HepG2 (cell line): ENCODE data around the gene ARHGDIG. TPM values are rescaled to one million over a fixed set of nuclear protein-coding genes. Genes with fewer than 3 reads are reported as not detected.

Experiments used
- ATAC-seq: fragments of 200-7000 bp; cut with Tn5 transposase; 3 replicates; pipeline ENCODE4 v1.9.1; 2020; ENCODE audit warnings: mild to moderate bottlenecking, moderate library complexity
- BruUV-seq: library from RNA; stranded (reverse); fragments of 400-500 nt; replicated peaks from 2 replicates; lab custom pipeline; 2021; lab: Mats Ljungman, UMichigan
- CTCF ChIA-PET: fragments of 300-600 bp; formaldehyde crosslinking; extraction: SDS; loops from one replicate; lab custom pipeline; 2021; ENCODE audit warnings: low total read pairs, inconsistent platforms, low intra/inter-chr PET ratio; lab: Yijun Ruan, JAX
- POLR2A ChIA-PET: fragments of 350-600 bp; sonication (Branson Sonifier 250); formaldehyde crosslinking; loops from one replicate; lab custom pipeline; 2020; ENCODE audit warnings: antibody characterized with exemption, inconsistent platforms; lab: Yijun Ruan, JAX
- DNase-seq: peaks from one replicate; pipeline ENCODE4 v3.0.0-alpha.2; 2015; ENCODE audit warnings: low spot score
- FAIRE-seq: peaks from 3 replicates; lab custom pipeline; 2011; peaks lifted over from hg19 to GRCh38; lab: Jason Lieb, UNC
- H2AFZ ChIP-seq: one replicate; pipeline ENCODE4 v1.6.1; 2011; ENCODE audit warnings: low read length, inconsistent platforms
- H3K27ac ChIP-seq: fragments of 300-600 bp; 3 replicates; pipeline ENCODE4 v1.8.0; 2011; ENCODE audit warnings: mixed run types, mild to moderate bottlenecking, mixed read lengths, low read length, inconsistent platforms; ENCODE audit not compliant: insufficient read depth; ENCODE audit errors: extremely low read length
- H3K27me3 ChIP-seq, 2 experiments: fragments of 200-600 bp in 1 of 2; 2 replicates in 1 of 2; 3 replicates in 1 of 2; pipeline versions ENCODE4 v1.6.0 to v1.8.0; 2011; ENCODE audit warnings: low read length in 2 of 2, mild to moderate bottlenecking in 2 of 2, moderate library complexity in 2 of 2, inconsistent platforms in 1 of 2; ENCODE audit not compliant: insufficient read depth in 2 of 2, control insufficient read depth in 1 of 2
- H3K36me3 ChIP-seq, 2 experiments: fragments of 200-600 bp in 1 of 2; replicated peaks in 1 of 2; 2 replicates in 1 of 2; 3 replicates in 1 of 2; pipeline versions ENCODE4 v1.5.1 to v1.8.0; 2011; ENCODE audit warnings: low read length in 2 of 2, inconsistent platforms in 1 of 2; ENCODE audit not compliant: insufficient read depth in 2 of 2, control insufficient read depth in 1 of 2
- H3K4me1 ChIP-seq: 2 replicates; pipeline ENCODE4 v1.5.1; 2012; ENCODE audit warnings: low read length, inconsistent platforms; ENCODE audit not compliant: insufficient read depth
- H3K4me2 ChIP-seq: 2 replicates; pipeline ENCODE4 v1.6.0; 2011; ENCODE audit warnings: low read depth, low read length, inconsistent platforms
- H3K4me3 ChIP-seq, 3 experiments: fragments of 200-600 bp in 1 of 3; sonication (generic), shearing (Covaris generic) in 1 of 3; replicated peaks in 1 of 3; 2 replicates each; pipeline ENCODE4 v1.5.1; 2011 to 2016; ENCODE audit warnings: low read length in 3 of 3, inconsistent platforms in 2 of 3, low read depth in 2 of 3, mild to moderate bottlenecking in 2 of 3, control low read depth in 1 of 3, mixed read lengths in 1 of 3; ENCODE audit not compliant: insufficient read depth in 1 of 3
- H3K79me2 ChIP-seq: one replicate; pipeline ENCODE4 v1.6.1; 2011; ENCODE audit warnings: low read length, inconsistent platforms; ENCODE audit not compliant: insufficient read depth
- H3K9ac ChIP-seq: 2 replicates; pipeline ENCODE4 v1.6.0; 2011; ENCODE audit warnings: mild to moderate bottlenecking, low read depth, low read length, inconsistent platforms; ENCODE audit not compliant: insufficient read depth
- H3K9me3 ChIP-seq: 2 replicates; pipeline ENCODE4 v1.5.1; 2012; ENCODE audit warnings: mild to moderate bottlenecking, low read length
- H4K20me1 ChIP-seq: 2 replicates; pipeline ENCODE4 v1.6.0; 2011; ENCODE audit warnings: inconsistent platforms, mild to moderate bottlenecking, low read length, moderate library complexity; ENCODE audit not compliant: insufficient read depth
- EED ChIP-seq: sonication (generic); formaldehyde crosslinking; IDR thresholded peaks from 2 replicates; pipeline ENCODE4 v1.5.0; 2020; ENCODE audit warnings: mild to moderate bottlenecking, missing genetic modification reagents
- ELF3 ChIP-seq: IDR thresholded peaks from 2 replicates; pipeline ENCODE4 v1.6.1; 2016; ENCODE audit warnings: missing genetic modification reagents, missing compliant biosample characterization
- GABPA ChIP-seq, 2 experiments: IDR thresholded peaks; 2 replicates each; pipeline ENCODE4 v1.6.1; 2011 to 2016; ENCODE audit warnings: low read depth in 2 of 2, low read length in 1 of 2, missing biosample characterization in 1 of 2, missing genetic modification characterization in 1 of 2
- MAFG ChIP-seq: sonication (generic); formaldehyde crosslinking; IDR thresholded peaks from 2 replicates; pipeline ENCODE4 v1.5.1; 2020; ENCODE audit warnings: mild to moderate bottlenecking, missing genetic modification reagents
- MTF2 ChIP-seq: sonication (generic); formaldehyde crosslinking; IDR thresholded peaks from 2 replicates; pipeline ENCODE4 v1.5.0; 2020; ENCODE audit warnings: missing genetic modification reagents, borderline replicate concordance
- MYNN ChIP-seq: sonication (generic); formaldehyde crosslinking; IDR thresholded peaks from 2 replicates; pipeline ENCODE4 v1.4.0; 2020; ENCODE audit warnings: mild to moderate bottlenecking, low read depth, missing genetic modification reagents
- NAIF1 ChIP-seq: sonication (generic); formaldehyde crosslinking; IDR thresholded peaks from 2 replicates; pipeline ENCODE4 v1.5.0; 2020; ENCODE audit warnings: mild to moderate bottlenecking, missing genetic modification reagents, borderline replicate concordance
- NR2F1 ChIP-seq, 2 experiments: fragments of 450-650 bp in 1 of 2; formaldehyde crosslinking in 1 of 2; IDR thresholded peaks; 2 replicates each; pipeline versions ENCODE4 v1.5.0 to v1.6.1; 2016 to 2020; ENCODE audit warnings: mild to moderate bottlenecking in 1 of 2, missing compliant biosample characterization in 1 of 2, missing genetic modification reagents in 1 of 2, moderate library complexity in 1 of 2
- RBFOX2 ChIP-seq: fragments of 200-400 bp; formaldehyde crosslinking; IDR thresholded peaks from 2 replicates; pipeline ENCODE4 v1.6.1; 2017; ENCODE audit warnings: low read depth, mild to moderate bottlenecking, low read length
- ZFP37 ChIP-seq: sonication (generic); formaldehyde crosslinking; IDR thresholded peaks from 2 replicates; pipeline ENCODE4 v1.4.0; 2020; ENCODE audit warnings: missing genetic modification reagents, borderline replicate concordance
- ZNF12 ChIP-seq: sonication (generic); formaldehyde crosslinking; IDR thresholded peaks from 2 replicates; pipeline ENCODE4 v1.5.0; 2020; ENCODE audit warnings: missing genetic modification reagents
- ZNF160 ChIP-seq: sonication (generic); formaldehyde crosslinking; IDR thresholded peaks from 2 replicates; pipeline ENCODE4 v1.8.0; 2022; ENCODE audit warnings: mild to moderate bottlenecking, inconsistent platforms, missing genetic modification reagents
- ZNF331 ChIP-seq: sonication (generic); formaldehyde crosslinking; IDR thresholded peaks from 2 replicates; pipeline ENCODE4 v1.4.0; 2020; ENCODE audit warnings: missing genetic modification reagents
- ZNF569 ChIP-seq: sonication (generic); formaldehyde crosslinking; IDR thresholded peaks from 2 replicates; pipeline ENCODE4 v1.5.0; 2020; ENCODE audit warnings: mild to moderate bottlenecking, missing genetic modification reagents, moderate library complexity, borderline replicate concordance
- ZNF670 ChIP-seq: sonication (generic); formaldehyde crosslinking; IDR thresholded peaks from 2 replicates; pipeline ENCODE4 v1.8.0; 2022; ENCODE audit warnings: mild to moderate bottlenecking, missing genetic modification reagents, borderline replicate concordance
- ZNF709 ChIP-seq: sonication (generic); formaldehyde crosslinking; IDR thresholded peaks from 2 replicates; pipeline ENCODE4 v1.5.0; 2020; ENCODE audit warnings: mild to moderate bottlenecking, missing genetic modification reagents
- ZSCAN29 ChIP-seq: sonication (generic); formaldehyde crosslinking; conservative IDR thresholded peaks from 2 replicates; pipeline ENCODE4 v1.4.0; 2020; ENCODE audit warnings: mild to moderate bottlenecking, missing genetic modification reagents
- WGBS: methylation state at CpG from one replicate; pipeline ENCODE4 v1.1.6; 2017; ENCODE audit warnings: low lambda C conversion rate; 5-methylcytosine and 5-hydroxymethylcytosine counted together
- in situ Hi-C: cut with HindIII; loops from 2 replicates; pipeline ENCODE4 v1.10.0; 2017; ENCODE audit warnings: low pct_unique_long_range_greater_than_20kb; ENCODE audit not compliant: extremely low pct_ligation_motif_present
- intact Hi-C: fragments of 100-400 bp; cut with micrococcal nuclease; formaldehyde crosslinking; loops from one replicate; pipeline ENCODE4 v1.10.0; 2022; ENCODE audit not compliant: unreplicated experiment
- polyA plus RNA-seq, 8 experiments: library from polyadenylated mRNA; depleted of rRNA in 3 of 8; stranded (reverse) in 7 of 8; unstranded in 1 of 8; fragments of >200 nt; fragmentation: Illumina TruSeq in 4 of 8; extraction: Trizol in 4 of 8; gene quantifications; 2 replicates each; pipeline versions ENCODE4 v1.2.1 to v1.2.3, GENCODE V29; 2011 to 2016; ENCODE audit warnings: low read depth in 4 of 8, missing spikeins in 1 of 8, mixed read lengths in 1 of 8; ENCODE audit not compliant: insufficient read depth in 1 of 8
- total RNA-seq, 5 experiments: library from RNA; depleted of rRNA; stranded (reverse); fragments of >200 nt; fragmentation: Illumina TruSeq; extraction: Trizol; gene quantifications; 2 replicates each; pipeline ENCODE4 v1.2.3, GENCODE V29; 2016; ENCODE audit warnings: low read depth in 1 of 5
- TF ChIP-seq, protein P1 (sequence below): sonication (generic); formaldehyde crosslinking; IDR thresholded peaks from 2 replicates; pipeline ENCODE4 v1.8.1; 2023; ENCODE audit warnings: missing genetic modification reagents, inconsistent platforms, borderline replicate concordance
- TF ChIP-seq, protein P2 (sequence below): sonication (generic); formaldehyde crosslinking; IDR thresholded peaks from 2 replicates; pipeline ENCODE4 v1.4.0; 2020; ENCODE audit warnings: missing genetic modification reagents, borderline replicate concordance

ARHGDIG gene
- total and polyA plus RNA-seq, 2 of the 13 experiments (the other 11 are each of a cell fraction or from before 2014, with no cell fraction given) = 0.24 to 0.48 TPM

DNA sequence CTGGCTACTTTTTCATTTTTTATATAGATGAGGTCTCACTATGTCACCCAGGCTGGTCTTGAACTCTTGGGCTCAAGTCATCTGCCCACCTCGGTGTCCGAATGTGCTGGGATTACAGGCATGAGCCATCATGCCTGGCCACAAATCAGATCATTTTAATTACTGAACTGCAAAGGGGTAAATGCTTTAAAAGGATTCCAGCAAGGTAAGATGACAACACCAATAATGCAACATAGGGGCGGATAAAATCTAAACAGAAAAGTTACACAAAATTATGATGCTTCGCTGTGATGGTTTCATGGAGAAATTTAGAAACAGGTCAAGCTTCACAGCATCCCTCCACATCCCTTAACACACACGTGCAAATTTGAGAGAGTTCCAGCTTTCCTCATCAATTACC is 39.8 kb downstream of the ARHGDIG start:
- no peak for FAIRE-seq
- H3K9ac ChIP-seq = no peak overlapping the region
- peaks cover 73% of the 10 kb centered on the region for H3K79me2 ChIP-seq
- intact Hi-C loops (no loop called here), in situ Hi-C loops (no loop called here)
- ChIA-PET CTCF (no interaction called here), POLR2A (no interaction called here)
- ATAC-seq = no peak
- no TSS peak for BruUV-seq
- no peak overlapping the region for H3K4me3 ChIP-seq
- peaks cover 11 to 45% of the 10 kb centered on the region in 2 experiments; a peak in 4 of 5 replicates for H3K36me3 ChIP-seq
- no peaks in the 10 kb centered on the region for H3K9me3 ChIP-seq
- no peaks in the 10 kb centered on the region for H3K4me1 ChIP-seq
- H2AFZ ChIP-seq = no peak overlapping the region
- DNase-seq = no peak
- peaks cover 43% of the 10 kb centered on the region; the same call in 1 of the 2 replicates for H4K20me1 ChIP-seq
- no peak overlapping the region for H3K4me2 ChIP-seq
- TF ChIP-seq ZNF569 (CRISPR knock-in tag) = no peak
- TF ChIP-seq ZSCAN29 = no peak
- TF ChIP-seq ZNF331 (CRISPR knock-in tag) = no peak
- no peak for TF ChIP-seq MAFG (CRISPR knock-in tag)
- TF ChIP-seq EED = no peak
- TF ChIP-seq, protein P1, sequence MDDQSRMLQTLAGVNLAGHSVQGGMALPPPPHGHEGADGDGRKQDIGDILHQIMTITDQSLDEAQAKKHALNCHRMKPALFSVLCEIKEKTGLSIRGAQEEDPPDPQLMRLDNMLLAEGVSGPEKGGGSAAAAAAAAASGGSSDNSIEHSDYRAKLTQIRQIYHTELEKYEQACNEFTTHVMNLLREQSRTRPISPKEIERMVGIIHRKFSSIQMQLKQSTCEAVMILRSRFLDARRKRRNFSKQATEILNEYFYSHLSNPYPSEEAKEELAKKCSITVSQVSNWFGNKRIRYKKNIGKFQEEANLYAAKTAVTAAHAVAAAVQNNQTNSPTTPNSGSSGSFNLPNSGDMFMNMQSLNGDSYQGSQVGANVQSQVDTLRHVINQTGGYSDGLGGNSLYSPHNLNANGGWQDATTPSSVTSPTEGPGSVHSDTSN = no peak
- TF ChIP-seq, protein P2, sequence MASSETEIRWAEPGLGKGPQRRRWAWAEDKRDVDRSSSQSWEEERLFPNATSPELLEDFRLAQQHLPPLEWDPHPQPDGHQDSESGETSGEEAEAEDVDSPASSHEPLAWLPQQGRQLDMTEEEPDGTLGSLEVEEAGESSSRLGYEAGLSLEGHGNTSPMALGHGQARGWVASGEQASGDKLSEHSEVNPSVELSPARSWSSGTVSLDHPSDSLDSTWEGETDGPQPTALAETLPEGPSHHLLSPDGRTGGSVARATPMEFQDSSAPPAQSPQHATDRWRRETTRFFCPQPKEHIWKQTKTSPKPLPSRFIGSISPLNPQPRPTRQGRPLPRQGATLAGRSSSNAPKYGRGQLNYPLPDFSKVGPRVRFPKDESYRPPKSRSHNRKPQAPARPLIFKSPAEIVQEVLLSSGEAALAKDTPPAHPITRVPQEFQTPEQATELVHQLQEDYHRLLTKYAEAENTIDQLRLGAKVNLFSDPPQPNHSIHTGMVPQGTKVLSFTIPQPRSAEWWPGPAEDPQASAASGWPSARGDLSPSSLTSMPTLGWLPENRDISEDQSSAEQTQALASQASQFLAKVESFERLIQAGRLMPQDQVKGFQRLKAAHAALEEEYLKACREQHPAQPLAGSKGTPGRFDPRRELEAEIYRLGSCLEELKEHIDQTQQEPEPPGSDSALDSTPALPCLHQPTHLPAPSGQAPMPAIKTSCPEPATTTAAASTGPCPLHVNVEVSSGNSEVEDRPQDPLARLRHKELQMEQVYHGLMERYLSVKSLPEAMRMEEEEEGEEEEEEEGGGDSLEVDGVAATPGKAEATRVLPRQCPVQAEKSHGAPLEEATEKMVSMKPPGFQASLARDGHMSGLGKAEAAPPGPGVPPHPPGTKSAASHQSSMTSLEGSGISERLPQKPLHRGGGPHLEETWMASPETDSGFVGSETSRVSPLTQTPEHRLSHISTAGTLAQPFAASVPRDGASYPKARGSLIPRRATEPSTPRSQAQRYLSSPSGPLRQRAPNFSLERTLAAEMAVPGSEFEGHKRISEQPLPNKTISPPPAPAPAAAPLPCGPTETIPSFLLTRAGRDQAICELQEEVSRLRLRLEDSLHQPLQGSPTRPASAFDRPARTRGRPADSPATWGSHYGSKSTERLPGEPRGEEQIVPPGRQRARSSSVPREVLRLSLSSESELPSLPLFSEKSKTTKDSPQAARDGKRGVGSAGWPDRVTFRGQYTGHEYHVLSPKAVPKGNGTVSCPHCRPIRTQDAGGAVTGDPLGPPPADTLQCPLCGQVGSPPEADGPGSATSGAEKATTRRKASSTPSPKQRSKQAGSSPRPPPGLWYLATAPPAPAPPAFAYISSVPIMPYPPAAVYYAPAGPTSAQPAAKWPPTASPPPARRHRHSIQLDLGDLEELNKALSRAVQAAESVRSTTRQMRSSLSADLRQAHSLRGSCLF (CRISPR knock-in tag) = no peak
- no peak for TF ChIP-seq ZNF160 (CRISPR knock-in tag)
- TF ChIP-seq NR2F1 (CRISPR knock-in tag; IDR thresholded peaks at IDR 0.05) = no peak
- no peak for TF ChIP-seq GABPA (IDR thresholded peaks at IDR 0.05; ENCODE audit: low read depth, low read length)
- TF ChIP-seq GABPA (CRISPR knock-in tag; IDR thresholded peaks at IDR 0.05; ENCODE audit: low read depth) = no peak
- TF ChIP-seq RBFOX2 = no peak
- TF ChIP-seq ELF3 (CRISPR knock-in tag) = no peak
- TF ChIP-seq MTF2 (CRISPR knock-in tag) = no peak
- TF ChIP-seq ZFP37 (CRISPR knock-in tag) = no peak
- TF ChIP-seq ZNF12 (CRISPR knock-in tag) = no peak
- TF ChIP-seq ZNF670 (CRISPR knock-in tag) = no peak
- TF ChIP-seq ZNF709 (CRISPR knock-in tag) = no peak
- TF ChIP-seq NAIF1 (CRISPR knock-in tag) = no peak
- TF ChIP-seq MYNN = no peak
- H3K27ac ChIP-seq = no peak overlapping the region
- H3K27me3 ChIP-seq = no peaks in the 10 kb centered on the region
- 96% methylated on average over 5 of the region's 5 CpGs for WGBS
